ENCODE data around the gene HOXC6. TPM values are rescaled to one million over a fixed set of nuclear protein-coding genes. Genes with fewer than 3 reads are reported as not detected.

Gene HOXC6
- polyA plus RNA-seq (2013, experiment 1 of 2) = not detected
- polyA plus RNA-seq (2013, experiment 2 of 2) = not detected

DNA sequence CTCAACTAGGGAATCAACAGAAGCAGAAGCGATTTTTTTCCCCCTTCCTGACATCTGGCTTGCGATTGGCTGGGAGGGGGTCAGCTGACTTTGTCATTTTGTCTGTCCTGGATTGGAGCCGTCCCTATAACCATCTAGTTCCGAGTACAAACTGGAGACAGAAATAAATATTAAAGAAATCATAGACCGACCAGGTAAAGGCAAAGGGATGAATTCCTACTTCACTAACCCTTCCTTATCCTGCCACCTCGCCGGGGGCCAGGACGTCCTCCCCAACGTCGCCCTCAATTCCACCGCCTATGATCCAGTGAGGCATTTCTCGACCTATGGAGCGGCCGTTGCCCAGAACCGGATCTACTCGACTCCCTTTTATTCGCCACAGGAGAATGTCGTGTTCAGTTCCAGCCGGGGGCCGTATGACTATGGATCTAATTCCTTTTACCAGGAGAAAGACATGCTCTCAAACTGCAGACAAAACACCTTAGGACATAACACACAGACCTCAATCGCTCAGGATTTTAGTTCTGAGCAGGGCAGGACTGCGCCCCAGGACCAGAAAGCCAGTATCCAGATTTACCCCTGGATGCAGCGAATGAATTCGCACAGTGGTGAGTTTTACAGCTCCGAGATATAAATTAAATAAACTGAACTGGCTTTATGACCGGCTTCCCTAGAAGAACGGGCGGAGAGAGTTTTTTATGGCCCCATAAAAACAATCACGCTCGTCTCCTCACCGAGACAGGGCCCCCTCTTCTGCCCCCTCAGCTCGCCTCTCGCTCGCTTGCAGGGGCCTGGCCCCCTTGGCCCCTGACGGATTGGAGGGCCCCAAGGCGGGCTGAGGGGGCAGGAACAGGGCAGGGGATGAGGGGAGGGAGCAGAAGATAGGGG lies at the start of gene HOXC6:
Gene HOXC6, plus strand, starts transcription at position 127 of the 888 bp plus-strand sequence. Its CDS starts 82 bp downstream, at position 209.
- Histone ChIP-seq H3K9me3 (replicated peaks in 1 of 2; ENCODE audit: control insufficient read depth in 2 of 2, insufficient read depth in 1 of 2, low read depth in 1 of 2, low read length in 2 of 2) (peaks cover 5 to 6% of the 10 kb centered on the region in 2 donors), H3K27ac (replicated peaks; ENCODE audit: low read length) (no peak within 1 kb of the TSS), H3K4me1 (ENCODE audit: control insufficient read depth in 2 of 2, insufficient read depth in 1 of 2, low read depth in 1 of 2, low read length in 2 of 2) (no peaks in the 10 kb centered on the region), H2BK15ac (ENCODE audit: low read length) (no peak within 1 kb of the TSS), H2BK5ac (ENCODE audit: low read length) (no peak within 1 kb of the TSS), H4K8ac (ENCODE audit: low read depth, low read length) (no peak within 1 kb of the TSS), H3K4me3 (ENCODE audit: low read length in 2 of 2) (no peak within 1 kb of the TSS), H3K23ac (ENCODE audit: low read depth, low read length, poor library complexity) (no peak within 1 kb of the TSS), H2BK120ac (ENCODE audit: low read depth, low read length) (no peak within 1 kb of the TSS), H3K9ac (ENCODE audit: low read depth, low read length, poor library complexity) (no peak within 1 kb of the TSS), H4K91ac (ENCODE audit: low read depth, low read length, poor library complexity) (no peak within 1 kb of the TSS), H3K36me3 (replicated peaks in 1 of 2; ENCODE audit: control insufficient read depth in 2 of 2, insufficient read depth in 2 of 2, low read length in 2 of 2) (no peaks in the 10 kb centered on the region), H3K79me1 (ENCODE audit: low read depth, low read length) (no peaks in the 10 kb centered on the region), H3K4me2 (ENCODE audit: insufficient read depth, low read length, poor library complexity, severe bottlenecking) (no peak within 1 kb of the TSS), H2AFZ (ENCODE audit: low read length) (no peak within 1 kb of the TSS), H2BK12ac (ENCODE audit: low read length) (no peak within 1 kb of the TSS), H3K4ac (ENCODE audit: low read length) (no peak within 1 kb of the TSS), H3K27me3 (ENCODE audit: control insufficient read depth in 3 of 3, insufficient read depth in 3 of 3, low read depth in 1 of 3, low read length in 3 of 3) (peaks cover 68 to 100% (median 97%) of the 10 kb centered on the region in 3 experiments), H3K18ac (ENCODE audit: low read length) (no peak within 1 kb of the TSS), H3K14ac (ENCODE audit: low read length) (no peak within 1 kb of the TSS), H2AK5ac (ENCODE audit: low read depth, low read length) (no peak within 1 kb of the TSS)
- no peak for DNase-seq (ENCODE audit: low spot score)
- WGBS, 2 donors (ENCODE audit: extremely low coverage in 2 of 2, insufficient read length in 2 of 2, insufficient replicate concordance in 1 of 2) = no CpG with 5 or more reads among the region's 36 CpGs

DNA sequence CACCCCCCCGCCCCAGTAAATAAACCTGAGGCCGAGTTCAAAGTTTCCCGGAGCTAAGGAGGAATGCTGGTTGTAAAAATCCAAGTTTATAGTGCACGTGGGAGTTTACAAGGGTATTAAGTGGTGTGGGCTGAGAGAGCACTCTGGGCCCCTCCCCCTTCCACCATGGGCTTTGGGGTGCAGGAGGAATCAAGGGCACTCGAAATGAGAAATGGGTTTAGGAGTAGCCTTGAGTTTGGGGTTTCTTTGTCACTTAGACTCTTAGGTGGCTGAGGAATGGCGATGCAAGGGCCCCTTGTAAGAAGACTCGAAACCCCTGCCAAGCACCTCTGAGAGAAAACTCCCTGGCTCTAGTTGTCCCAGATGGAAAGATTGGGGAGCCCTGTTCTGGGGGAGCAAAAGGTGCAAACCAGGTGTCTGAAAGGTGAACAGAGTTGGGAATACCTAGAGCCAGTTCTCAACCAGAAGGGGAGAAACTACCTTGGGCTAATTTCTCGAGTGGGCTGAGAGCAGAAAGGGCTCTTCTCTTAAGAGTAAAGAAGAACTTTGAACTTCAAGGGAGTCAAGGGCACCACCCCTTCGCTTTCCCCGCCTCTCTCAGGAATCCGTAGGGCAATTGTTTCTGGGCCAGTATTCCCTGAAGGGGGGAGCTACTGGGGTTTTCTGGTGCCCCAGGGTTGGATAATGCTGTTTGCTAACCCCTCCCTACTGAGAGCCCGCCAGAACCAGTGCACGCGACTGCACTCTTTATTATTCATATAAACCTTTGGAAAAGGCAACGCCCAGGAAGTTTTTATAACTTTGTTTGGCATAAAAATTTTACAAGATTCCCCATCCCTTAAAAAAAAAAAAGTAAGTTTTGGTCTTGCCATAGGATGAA lies 49.5 kb upstream of the HOXC6 start:
- no peak overlapping the region for H2AK5ac ChIP-seq (ENCODE audit: low read depth, low read length)
- peaks cover 0 to 16% of the 10 kb centered on the region in 2 donors for H3K9me3 ChIP-seq (replicated peaks in 1 of 2; ENCODE audit: control insufficient read depth in 2 of 2, insufficient read depth in 1 of 2, low read depth in 1 of 2, low read length in 2 of 2)
- H3K14ac ChIP-seq (ENCODE audit: low read length) = no peak overlapping the region
- H2BK120ac ChIP-seq (ENCODE audit: low read depth, low read length) = no peak overlapping the region
- no peaks in the 10 kb centered on the region for H3K36me3 ChIP-seq (replicated peaks in 1 of 2; ENCODE audit: control insufficient read depth in 2 of 2, insufficient read depth in 2 of 2, low read length in 2 of 2)
- WGBS, 2 donors (ENCODE audit: extremely low coverage in 2 of 2, insufficient read length in 2 of 2, insufficient replicate concordance in 1 of 2) = no CpG with 5 or more reads among the region's 15 CpGs
- H2BK5ac ChIP-seq (ENCODE audit: low read length) = no peak overlapping the region
- no peak for DNase-seq (ENCODE audit: low spot score)
- H2AFZ ChIP-seq (ENCODE audit: low read length) = no peak overlapping the region
- H3K4me2 ChIP-seq (ENCODE audit: insufficient read depth, low read length, poor library complexity, severe bottlenecking) = no peak overlapping the region
- H3K23ac ChIP-seq (ENCODE audit: low read depth, low read length, poor library complexity) = no peak overlapping the region
- H3K4me1 ChIP-seq (ENCODE audit: control insufficient read depth in 2 of 2, insufficient read depth in 1 of 2, low read depth in 1 of 2, low read length in 2 of 2) = no peaks in the 10 kb centered on the region
- H3K27me3 ChIP-seq (ENCODE audit: control insufficient read depth in 3 of 3, insufficient read depth in 3 of 3, low read depth in 1 of 3, low read length in 3 of 3) = peaks cover 56 to 99% (median 97%) of the 10 kb centered on the region in 3 experiments
- H4K8ac ChIP-seq (ENCODE audit: low read depth, low read length) = no peak overlapping the region
- no peak overlapping the region for H2BK15ac ChIP-seq (ENCODE audit: low read length)
- no peak overlapping the region for H3K9ac ChIP-seq (ENCODE audit: low read depth, low read length, poor library complexity)
- no peak overlapping the region for H3K18ac ChIP-seq (ENCODE audit: low read length)
- H3K4me3 ChIP-seq (ENCODE audit: low read length in 2 of 2) = no peak overlapping the region
- no peak overlapping the region for H3K4ac ChIP-seq (ENCODE audit: low read length)
- no peaks in the 10 kb centered on the region for H3K79me1 ChIP-seq (ENCODE audit: low read depth, low read length)
- H3K27ac ChIP-seq (replicated peaks; ENCODE audit: low read length) = no peak overlapping the region
- no peak overlapping the region for H4K91ac ChIP-seq (ENCODE audit: low read depth, low read length, poor library complexity)
- H2BK12ac ChIP-seq (ENCODE audit: low read length) = no peak overlapping the region

DNA sequence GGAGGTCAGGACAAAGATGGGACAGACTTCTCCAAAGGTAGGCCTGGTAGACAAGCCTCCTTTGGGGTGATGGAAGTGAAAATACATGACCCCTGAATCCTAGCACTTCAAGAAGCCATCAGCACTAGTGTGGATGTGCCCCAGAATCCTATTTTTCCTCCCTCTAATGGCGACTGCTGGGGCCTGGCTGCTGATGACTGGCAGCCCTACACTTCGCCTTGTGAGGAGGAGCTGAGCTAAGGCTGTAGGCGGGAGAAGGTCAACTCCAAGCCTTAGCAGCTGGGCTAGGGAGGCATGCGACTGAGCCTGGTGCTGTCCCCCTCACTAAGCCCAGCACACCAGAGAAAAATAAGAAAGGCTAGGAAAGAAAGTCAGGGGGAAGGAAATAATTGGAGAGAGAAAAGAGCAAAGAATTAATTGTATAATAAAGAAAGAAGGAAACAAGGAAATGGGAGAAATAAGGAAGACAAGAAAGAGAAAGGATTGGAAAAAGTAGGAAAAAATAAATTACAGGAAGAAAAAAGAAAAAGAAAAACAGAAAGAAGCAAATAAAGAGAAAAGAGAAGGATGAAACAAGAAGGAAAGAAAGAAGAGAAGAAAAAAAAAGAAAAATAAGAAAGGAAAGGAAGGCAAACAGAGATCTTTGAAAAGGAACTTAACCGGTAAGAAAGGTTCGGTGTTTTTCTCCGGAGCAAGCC lies 48.0 kb upstream of the HOXC6 start:
- H3K27ac ChIP-seq (replicated peaks; ENCODE audit: low read length) = no peak overlapping the region
- no CpG with 5 or more reads among the region's 7 CpGs for WGBS, 2 donors (ENCODE audit: extremely low coverage in 2 of 2, insufficient read length in 2 of 2, insufficient replicate concordance in 1 of 2)
- no peaks in the 10 kb centered on the region for H3K36me3 ChIP-seq (replicated peaks in 1 of 2; ENCODE audit: control insufficient read depth in 2 of 2, insufficient read depth in 2 of 2, low read length in 2 of 2)
- H3K9ac ChIP-seq (ENCODE audit: low read depth, low read length, poor library complexity) = no peak overlapping the region
- no peak overlapping the region for H4K91ac ChIP-seq (ENCODE audit: low read depth, low read length, poor library complexity)
- no peak overlapping the region for H3K18ac ChIP-seq (ENCODE audit: low read length)
- H2BK12ac ChIP-seq (ENCODE audit: low read length) = no peak overlapping the region
- H2AFZ ChIP-seq (ENCODE audit: low read length) = no peak overlapping the region
- no peak overlapping the region for H3K4me2 ChIP-seq (ENCODE audit: insufficient read depth, low read length, poor library complexity, severe bottlenecking)
- H3K4ac ChIP-seq (ENCODE audit: low read length) = no peak overlapping the region
- no peak overlapping the region for H2BK120ac ChIP-seq (ENCODE audit: low read depth, low read length)
- no peak overlapping the region for H2BK5ac ChIP-seq (ENCODE audit: low read length)
- DNase-seq (ENCODE audit: low spot score) = no peak
- no peaks in the 10 kb centered on the region for H3K79me1 ChIP-seq (ENCODE audit: low read depth, low read length)
- no peak overlapping the region for H3K23ac ChIP-seq (ENCODE audit: low read depth, low read length, poor library complexity)
- no peak overlapping the region for H2BK15ac ChIP-seq (ENCODE audit: low read length)
- no peak overlapping the region for H3K14ac ChIP-seq (ENCODE audit: low read length)
- no peak overlapping the region for H2AK5ac ChIP-seq (ENCODE audit: low read depth, low read length)
- peaks cover 0 to 23% of the 10 kb centered on the region in 2 donors for H3K9me3 ChIP-seq (replicated peaks in 1 of 2; ENCODE audit: control insufficient read depth in 2 of 2, insufficient read depth in 1 of 2, low read depth in 1 of 2, low read length in 2 of 2)
- H4K8ac ChIP-seq (ENCODE audit: low read depth, low read length) = no peak overlapping the region
- H3K27me3 ChIP-seq (ENCODE audit: control insufficient read depth in 3 of 3, insufficient read depth in 3 of 3, low read depth in 1 of 3, low read length in 3 of 3) = peaks cover 53 to 98% (median 97%) of the 10 kb centered on the region in 3 experiments
- H3K4me1 ChIP-seq (ENCODE audit: control insufficient read depth in 2 of 2, insufficient read depth in 1 of 2, low read depth in 1 of 2, low read length in 2 of 2) = peaks cover 0 to under 1% of the 10 kb centered on the region in 2 donors
- H3K4me3 ChIP-seq (ENCODE audit: low read length in 2 of 2) = no peak overlapping the region
